IMR-90 (cell line): Measurements from ENCODE around the gene NUDT3. TPM values are rescaled to one million over a fixed set of nuclear protein-coding genes. Genes with fewer than 3 reads are reported as not detected.
A peak's percentile ranks its signal among the peaks of the same experiment; 100 is the strongest.

ENCODE experiments used
- ATAC-seq: fragments of 200-7000 bp; cut with Tn5 transposase; 2 replicates; pipeline ENCODE4 v1.9.1; 2020; ENCODE audit warnings: low read depth, mild to moderate bottlenecking, moderate library complexity
- BruUV-seq: library from RNA; stranded (reverse); fragments of 400-500 nt; replicated peaks from 2 replicates; lab custom pipeline; 2021; lab: Mats Ljungman, UMichigan
- CTCF ChIA-PET: fragments of 300-600 bp; formaldehyde crosslinking; extraction: SDS; loops from one replicate; lab custom pipeline; 2021; ENCODE audit warnings: antibody characterized with exemption; lab: Yijun Ruan, JAX
- POLR2A ChIA-PET: fragments of 300-600 bp; sonication (Branson Sonifier 250); formaldehyde crosslinking; loops from one replicate; lab custom pipeline; 2022; ENCODE audit warnings: antibody characterized with exemption; ENCODE audit not compliant: unreplicated experiment; lab: Charles Lee
- DNase-seq: peaks from one replicate; pipeline ENCODE4 v3.0.0; 2013
- H2AFZ ChIP-seq: replicated peaks from 2 replicates; pipeline ENCODE3; 2013; ENCODE audit warnings: low read length, mild to moderate bottlenecking; ENCODE audit not compliant: poor library complexity
- H2AK5ac ChIP-seq: 2 replicates; pipeline ENCODE4 v1.6.1; 2013; ENCODE audit warnings: low read depth, low read length, inconsistent platforms
- H2AK9ac ChIP-seq: replicated peaks from 2 replicates; pipeline ENCODE3; 2013; ENCODE audit warnings: mild to moderate bottlenecking, low read depth, low read length, moderate library complexity; ENCODE audit not compliant: poor library complexity
- H2BK120ac ChIP-seq: 2 replicates; pipeline ENCODE4 v1.6.1; 2013; ENCODE audit warnings: low read depth, low read length, inconsistent platforms
- H2BK15ac ChIP-seq: 3 replicates; pipeline ENCODE4 v1.6.1; 2013; ENCODE audit warnings: low read depth, low read length, inconsistent platforms
- H2BK20ac ChIP-seq: 2 replicates; pipeline ENCODE4 v1.6.1; 2013; ENCODE audit warnings: low read depth, mild to moderate bottlenecking, inconsistent platforms, low read length, moderate library complexity
- H2BK5ac ChIP-seq: 2 replicates; pipeline ENCODE4 v1.6.1; 2013; ENCODE audit warnings: mild to moderate bottlenecking, low read depth, low read length, inconsistent platforms; ENCODE audit not compliant: poor library complexity, severe bottlenecking
- H3K14ac ChIP-seq: replicated peaks from 2 replicates; pipeline ENCODE4 v1.6.1; 2013; ENCODE audit warnings: low read depth, low read length, inconsistent platforms
- H3K18ac ChIP-seq: 2 replicates; pipeline ENCODE4 v1.6.1; 2013; ENCODE audit warnings: low read depth, low read length, control low read depth
- H3K23ac ChIP-seq: 2 replicates; pipeline ENCODE4 v1.6.1; 2013; ENCODE audit warnings: low read depth, low read length, inconsistent platforms
- H3K27ac ChIP-seq: 2 replicates; pipeline ENCODE4 v1.5.1; 2013; ENCODE audit warnings: mild to moderate bottlenecking, control low read depth, low read length; ENCODE audit not compliant: insufficient read depth
- H3K27me3 ChIP-seq: 2 replicates; pipeline ENCODE4 v1.6.1; 2013; ENCODE audit warnings: low read length; ENCODE audit not compliant: control insufficient read depth, insufficient read depth
- H3K36me3 ChIP-seq: 2 replicates; pipeline ENCODE4 v1.6.1; 2013; ENCODE audit warnings: low read length, mixed read lengths; ENCODE audit not compliant: control insufficient read depth, insufficient read depth
- H3K4ac ChIP-seq: 2 replicates; pipeline ENCODE4 v1.6.1; 2013; ENCODE audit warnings: low read depth, low read length, inconsistent platforms
- H3K4me1 ChIP-seq: 2 replicates; pipeline ENCODE4 v1.6.1; 2013; ENCODE audit warnings: low read length, mixed read lengths; ENCODE audit not compliant: control insufficient read depth, insufficient read depth
- H3K4me2 ChIP-seq: 2 replicates; pipeline ENCODE4 v1.6.1; 2013; ENCODE audit warnings: low read depth, mild to moderate bottlenecking, control low read depth, low read length, moderate library complexity
- H3K4me3 ChIP-seq: 2 replicates; pipeline ENCODE4 v1.5.1; 2013; ENCODE audit warnings: low read depth, mild to moderate bottlenecking, control low read depth, low read length, moderate library complexity; ENCODE audit not compliant: insufficient read depth
- H3K56ac ChIP-seq: 2 replicates; pipeline ENCODE4 v1.6.1; 2013; ENCODE audit warnings: low read length, inconsistent platforms; ENCODE audit not compliant: insufficient read depth; ENCODE audit errors: extremely low read depth
- H3K79me1 ChIP-seq, 2 experiments: 2 replicates each; pipeline ENCODE4 v1.6.1; 2013; ENCODE audit warnings: low read length in 2 of 2, inconsistent platforms in 1 of 2, low read depth in 1 of 2
- H3K9ac ChIP-seq: 2 replicates; pipeline ENCODE4 v1.6.1; 2013; ENCODE audit warnings: low read depth, low read length, control low read depth
- H3K9me1 ChIP-seq: 2 replicates; pipeline ENCODE4 v1.6.1; 2013; ENCODE audit warnings: low read length, inconsistent platforms; ENCODE audit not compliant: insufficient read depth
- H3K9me3 ChIP-seq: 2 replicates; pipeline ENCODE4 v1.6.1; 2013; ENCODE audit warnings: low read length; ENCODE audit not compliant: control insufficient read depth, insufficient read depth
- H4K20me1 ChIP-seq: 2 replicates; pipeline ENCODE4 v1.6.1; 2013; ENCODE audit warnings: low read length, inconsistent platforms; ENCODE audit not compliant: insufficient read depth
- H4K5ac ChIP-seq: 2 replicates; pipeline ENCODE4 v1.6.1; 2013; ENCODE audit warnings: mild to moderate bottlenecking, low read depth, low read length, control low read depth
- H4K8ac ChIP-seq, 2 experiments: 2 replicates each; pipeline ENCODE4 v1.6.1; 2013; ENCODE audit warnings: low read depth in 2 of 2, low read length in 2 of 2, control low read depth in 1 of 2, inconsistent platforms in 1 of 2
- H4K91ac ChIP-seq: 2 replicates; pipeline ENCODE4 v1.6.1; 2013; ENCODE audit warnings: low read depth, low read length, inconsistent platforms; ENCODE audit not compliant: insufficient read depth
- CEBPB ChIP-seq: IDR thresholded peaks from 2 replicates; pipeline ENCODE4 v1.6.1; 2012; ENCODE audit warnings: low read depth, low read length, improper control_type of control experiment
- CHD1 ChIP-seq: IDR thresholded peaks from 2 replicates; pipeline ENCODE4 v1.6.1; 2012; ENCODE audit warnings: low read depth, low read length, improper control_type of control experiment
- ELK1 ChIP-seq: fragments of 150-350 bp; IDR thresholded peaks from 2 replicates; pipeline ENCODE4 v1.6.1; 2016; ENCODE audit warnings: low read depth, mild to moderate bottlenecking, low read length, moderate library complexity, borderline replicate concordance
- MAFK ChIP-seq: IDR thresholded peaks from 2 replicates; pipeline ENCODE4 v1.6.1; 2012; ENCODE audit warnings: low read depth, low read length, improper control_type of control experiment
- MAZ ChIP-seq: IDR thresholded peaks from 2 replicates; pipeline ENCODE4 v1.6.1; 2012; ENCODE audit warnings: low read depth, mild to moderate bottlenecking, low read length, improper control_type of control experiment, moderate library complexity, borderline replicate concordance
- MXI1 ChIP-seq: IDR thresholded peaks from 2 replicates; pipeline ENCODE4 v1.6.1; 2012; ENCODE audit warnings: low read depth, mild to moderate bottlenecking, low read length, moderate library complexity, borderline replicate concordance
- NFE2L2 ChIP-seq: fragments of 150-350 bp; IDR thresholded peaks from 2 replicates; pipeline ENCODE4 v1.6.1; 2016; ENCODE audit warnings: low read depth, mild to moderate bottlenecking, low read length
- USF2 ChIP-seq: fragments of 150-350 bp; IDR thresholded peaks from 2 replicates; pipeline ENCODE4 v1.6.1; 2017; ENCODE audit warnings: mild to moderate bottlenecking, antibody characterized with exemption, low read length, low read depth
- WGBS, 2 experiments: methylation state at CpG; one replicate each; pipeline versions ENCODE4 v1.1.5 to v1.1.7; 2013; ENCODE audit warnings: missing lambda C conversion rate in 2 of 2; ENCODE audit not compliant: insufficient read length in 1 of 2; ENCODE audit errors: extremely low coverage in 2 of 2; 5-methylcytosine and 5-hydroxymethylcytosine counted together
- dilution Hi-C: fragments of 300-500 bp; cut with HindIII; formaldehyde crosslinking; loops from one replicate; pipeline ENCODE4 v1.14.3; 2018; ENCODE audit warnings: low sequenced_read_pairs; ENCODE audit not compliant: unreplicated experiment
- in situ Hi-C: fragments of 300-500 bp; cut with MboI; formaldehyde crosslinking; loops from 3 replicates; pipeline ENCODE4 v1.14.3; 2019; ENCODE audit warnings: low sequenced_read_pairs, inconsistent platforms, mixed read lengths
- intact Hi-C: fragments of 100-400 bp; cut with micrococcal nuclease; formaldehyde crosslinking; loops from 2 replicates; pipeline ENCODE4 v1.10.0; 2022
- polyA plus RNA-seq, 3 experiments: library from polyadenylated mRNA; depleted of rRNA; stranded (reverse); fragments of >200 nt; gene quantifications; 2 replicates each; pipeline ENCODE4 v1.2.3, GENCODE V29; 2012; ENCODE audit warnings: low replicate concordance in 1 of 3
- total RNA-seq: library from RNA; depleted of rRNA; stranded (reverse); fragments of >200 nt; gene quantifications from 2 replicates; pipeline ENCODE4 v1.2.3, GENCODE V29; 2012

Gene NUDT3
- total and polyA plus RNA-seq, 2 of the 4 experiments (the other 2 are of a cell fraction): 10.1 to 17.2 TPM

DNA sequence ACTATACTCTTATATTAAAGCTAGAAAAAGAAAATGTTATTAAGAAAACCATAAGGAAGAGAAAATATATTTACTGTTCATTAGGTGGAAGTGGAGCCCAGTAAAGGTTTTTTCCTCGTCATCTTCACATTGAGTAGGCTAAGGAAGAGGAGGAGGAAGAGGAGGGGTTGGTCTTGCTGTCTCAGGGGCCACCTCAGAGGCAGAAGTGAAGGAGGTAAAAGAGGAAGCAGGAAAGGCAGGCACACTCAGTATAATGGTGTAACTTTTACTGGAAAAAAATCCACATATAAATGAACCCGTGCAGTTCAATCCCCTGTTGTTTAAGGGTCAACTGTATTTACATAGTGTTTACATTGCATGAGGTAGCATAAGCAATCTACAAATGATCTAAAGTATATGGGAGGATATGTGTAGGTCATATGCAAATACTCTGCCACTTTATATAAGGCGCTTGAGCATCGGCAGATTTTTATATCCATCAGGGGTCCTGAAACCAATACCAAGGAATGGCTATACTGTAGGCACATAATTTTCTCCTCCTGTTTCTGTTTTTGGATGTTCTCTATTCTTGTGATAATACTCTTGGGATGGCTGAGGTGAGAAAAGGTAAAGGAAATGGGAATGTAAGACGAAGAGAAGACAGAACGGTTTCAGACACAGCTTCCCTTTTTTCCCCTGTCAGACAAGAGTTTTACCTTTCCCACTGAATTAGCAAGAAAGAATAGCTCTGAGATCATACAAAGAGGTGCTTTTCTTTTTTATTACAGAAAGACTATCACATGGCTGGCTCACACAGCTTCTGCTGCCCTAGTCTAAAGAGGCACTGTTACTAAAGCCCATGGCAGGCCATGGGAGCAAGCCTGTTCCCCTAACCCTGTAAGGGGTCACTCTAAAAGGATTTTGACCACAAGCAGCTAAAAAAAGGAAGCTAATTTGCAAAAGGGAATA, 59.9 kb downstream of the NUDT3 start (continued):
- TF ChIP-seq NFE2L2 (no peak), MAZ (no peak)

- ChIA-PET CTCF (no interaction called here), POLR2A (no interaction called here)
- Histone ChIP-seq H3K4me3 (no peak overlapping the region), H4K20me1 (peaks cover 17% of the 10 kb centered on the region; the same call in 1 of the 2 replicates), H2BK120ac (no peak overlapping the region), H3K18ac (no peak overlapping the region), H4K91ac (no peak overlapping the region), H3K36me3 (peaks cover 5% of the 10 kb centered on the region; the same call in 1 of the 2 replicates), H3K27ac (no peak overlapping the region), H2BK20ac (no peak overlapping the region), H2BK5ac (no peak overlapping the region), H3K14ac (no peak overlapping the region), H3K4me1 (peaks cover 3% of the 10 kb centered on the region; the same call in 1 of the 2 replicates), H3K79me1 (peaks cover 16 to 57% of the 10 kb centered on the region in 2 experiments), H3K4ac (no peak overlapping the region), H3K9me1 (peaks cover 7% of the 10 kb centered on the region; the same call in 1 of the 2 replicates), H2BK15ac (no peak overlapping the region), H2AK9ac (no peak overlapping the region), H4K5ac (no peak overlapping the region), H4K8ac (no peak overlapping the region), H3K4me2 (no peak overlapping the region), H2AK5ac (no peak overlapping the region), H3K9me3 (no peaks in the 10 kb centered on the region), H3K56ac (no peak overlapping the region), H3K23ac (no peak overlapping the region), H3K9ac (no peak overlapping the region), H3K27me3 (no peaks in the 10 kb centered on the region), H2AFZ (no peak overlapping the region)
- ATAC-seq: no peak
- peak; percentile 29 for DNase-seq
- WGBS, 2 experiments: no CpG with 5 or more reads among the region's 7 CpGs
- dilution Hi-C loops (no loop called here), intact Hi-C loops (no loop called here), in situ Hi-C loops (no loop called here)
- TF ChIP-seq CEBPB (no peak), CHD1 (no peak), MXI1 (no peak), ELK1 (no peak), USF2 (no peak), MAFK (no peak)
- no TSS peak for BruUV-seq
Observed at GRCh38 chr6:34331371-34332050, 61.0 kb downstream of the NUDT3 start.
